Loucy (cell line): Measurements from ENCODE around the gene ZDHHC4.

Source experiments
- H2AFZ ChIP-seq: fragments of 200-600 bp; sonication (generic); 2 replicates; pipeline ENCODE4 v1.6.0; 2016; ENCODE audit warnings: antibody characterized with exemption, mild to moderate bottlenecking, low read length, moderate library complexity
- H3F3A ChIP-seq: fragments of 200-600 bp; 2 replicates; pipeline ENCODE4 v1.6.0; 2016; ENCODE audit warnings: antibody characterized with exemption, low read depth, mild to moderate bottlenecking
- H3K27me3 ChIP-seq: fragments of 200-600 bp; sonication (generic); 2 replicates; pipeline ENCODE4 v1.6.1; 2014; ENCODE audit warnings: low read length, mild to moderate bottlenecking; ENCODE audit not compliant: insufficient read depth, poor library complexity, severe bottlenecking
- H3K36me3 ChIP-seq: fragments of 200-600 bp; sonication (generic); 2 replicates; pipeline ENCODE4 v1.6.1; 2016; ENCODE audit warnings: low read length; ENCODE audit not compliant: insufficient read depth
- H3K4me1 ChIP-seq: fragments of 200-600 bp; sonication (generic); 2 replicates; pipeline ENCODE4 v1.5.1; 2014; ENCODE audit warnings: low read length, mild to moderate bottlenecking; ENCODE audit not compliant: insufficient read depth, poor library complexity, severe bottlenecking
- H3K4me2 ChIP-seq: fragments of 200-600 bp; sonication (generic); 2 replicates; pipeline ENCODE4 v1.6.0; 2014; ENCODE audit warnings: antibody characterized with exemption, low read length, low read depth, mild to moderate bottlenecking; ENCODE audit not compliant: poor library complexity, severe bottlenecking
- H3K4me3 ChIP-seq: fragments of 200-600 bp; sonication (generic); 2 replicates; pipeline ENCODE4 v1.5.1; 2014; ENCODE audit warnings: low read length, mild to moderate bottlenecking, mixed read lengths; ENCODE audit not compliant: poor library complexity, severe bottlenecking
- H3K79me2 ChIP-seq: fragments of 200-600 bp; sonication (generic); 2 replicates; pipeline ENCODE4 v1.6.1; 2014; ENCODE audit warnings: low read length; ENCODE audit not compliant: insufficient read depth
- H3K9ac ChIP-seq: fragments of 200-600 bp; sonication (generic); 2 replicates; pipeline ENCODE4 v1.6.0; 2014; ENCODE audit warnings: mild to moderate bottlenecking, low read depth, low read length, moderate library complexity; ENCODE audit not compliant: poor library complexity, severe bottlenecking
- H3K9me2 ChIP-seq: fragments of 200-600 bp; sonication (generic); replicated peaks from 2 replicates; pipeline ENCODE4 v1.6.1; 2016; ENCODE audit warnings: low read depth, low read length, mixed read lengths
- H3K9me3 ChIP-seq: fragments of 200-600 bp; sonication (generic); 2 replicates; pipeline ENCODE4 v1.6.1; 2014; ENCODE audit warnings: mild to moderate bottlenecking, antibody characterized with exemption, low read length, low read depth; ENCODE audit not compliant: insufficient read depth
- H4K20me1 ChIP-seq: fragments of 200-600 bp; sonication (generic); 2 replicates; pipeline ENCODE4 v1.6.0; 2014; ENCODE audit warnings: antibody characterized with exemption, low read length, mild to moderate bottlenecking; ENCODE audit not compliant: insufficient read depth, poor library complexity, severe bottlenecking
- EZH2phosphoT487 ChIP-seq: fragments of 200-600 bp; IDR thresholded peaks from 2 replicates; pipeline ENCODE4 v1.6.1; 2018; ENCODE audit warnings: antibody characterized with exemption, mild to moderate bottlenecking, moderate library complexity, borderline replicate concordance
- TF ChIP-seq, protein P1 (sequence below): fragments of 200-600 bp; sonication (generic); conservative IDR thresholded peaks from 2 replicates; pipeline ENCODE4 v1.5.1; 2014; ENCODE audit warnings: mild to moderate bottlenecking, antibody characterized with exemption, low read length

Gene ZDHHC4

DNA sequence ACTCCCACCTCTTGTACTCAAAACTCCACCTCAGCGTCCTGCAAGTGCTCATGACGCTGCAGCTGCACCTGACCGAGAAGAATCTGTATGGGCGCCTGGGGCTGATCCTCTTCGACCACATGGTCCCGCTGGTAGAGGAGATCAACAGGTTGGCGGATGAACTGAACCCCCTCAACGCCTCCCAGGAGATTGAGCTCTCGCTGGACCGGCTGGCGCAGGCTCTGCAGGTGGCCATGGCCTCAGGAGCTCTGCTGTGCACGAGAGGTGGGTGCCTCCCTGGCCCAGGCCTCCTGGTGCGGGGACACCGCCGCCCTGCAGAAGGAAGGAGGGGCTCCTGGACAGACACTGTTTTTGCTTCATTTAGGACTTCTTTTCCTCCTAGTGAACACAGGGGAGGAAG is 22.8 kb downstream of the ZDHHC4 start:
- TF ChIP-seq, protein P1, sequence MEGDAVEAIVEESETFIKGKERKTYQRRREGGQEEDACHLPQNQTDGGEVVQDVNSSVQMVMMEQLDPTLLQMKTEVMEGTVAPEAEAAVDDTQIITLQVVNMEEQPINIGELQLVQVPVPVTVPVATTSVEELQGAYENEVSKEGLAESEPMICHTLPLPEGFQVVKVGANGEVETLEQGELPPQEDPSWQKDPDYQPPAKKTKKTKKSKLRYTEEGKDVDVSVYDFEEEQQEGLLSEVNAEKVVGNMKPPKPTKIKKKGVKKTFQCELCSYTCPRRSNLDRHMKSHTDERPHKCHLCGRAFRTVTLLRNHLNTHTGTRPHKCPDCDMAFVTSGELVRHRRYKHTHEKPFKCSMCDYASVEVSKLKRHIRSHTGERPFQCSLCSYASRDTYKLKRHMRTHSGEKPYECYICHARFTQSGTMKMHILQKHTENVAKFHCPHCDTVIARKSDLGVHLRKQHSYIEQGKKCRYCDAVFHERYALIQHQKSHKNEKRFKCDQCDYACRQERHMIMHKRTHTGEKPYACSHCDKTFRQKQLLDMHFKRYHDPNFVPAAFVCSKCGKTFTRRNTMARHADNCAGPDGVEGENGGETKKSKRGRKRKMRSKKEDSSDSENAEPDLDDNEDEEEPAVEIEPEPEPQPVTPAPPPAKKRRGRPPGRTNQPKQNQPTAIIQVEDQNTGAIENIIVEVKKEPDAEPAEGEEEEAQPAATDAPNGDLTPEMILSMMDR, result no peak
- no peak for TF ChIP-seq EZH2phosphoT487
- H3K9me2 ChIP-seq, result no peaks in the 10 kb centered on the region
- H3K9ac ChIP-seq, result no peak overlapping the region
- H3K9me3 ChIP-seq, result no peaks in the 10 kb centered on the region
- H3F3A ChIP-seq, result no peaks in the 10 kb centered on the region
- H2AFZ ChIP-seq, result no peak overlapping the region
- no peak overlapping the region for H3K4me2 ChIP-seq
- no peaks in the 10 kb centered on the region for H4K20me1 ChIP-seq
- peaks cover 51% of the 10 kb centered on the region; the same call in 1 of the 2 replicates for H3K36me3 ChIP-seq
- H3K79me2 ChIP-seq, result peaks cover 2% of the 10 kb centered on the region; the same call in 1 of the 2 replicates
- H3K4me3 ChIP-seq, result no peak overlapping the region
- no peaks in the 10 kb centered on the region for H3K4me1 ChIP-seq
- no peaks in the 10 kb centered on the region for H3K27me3 ChIP-seq

DNA sequence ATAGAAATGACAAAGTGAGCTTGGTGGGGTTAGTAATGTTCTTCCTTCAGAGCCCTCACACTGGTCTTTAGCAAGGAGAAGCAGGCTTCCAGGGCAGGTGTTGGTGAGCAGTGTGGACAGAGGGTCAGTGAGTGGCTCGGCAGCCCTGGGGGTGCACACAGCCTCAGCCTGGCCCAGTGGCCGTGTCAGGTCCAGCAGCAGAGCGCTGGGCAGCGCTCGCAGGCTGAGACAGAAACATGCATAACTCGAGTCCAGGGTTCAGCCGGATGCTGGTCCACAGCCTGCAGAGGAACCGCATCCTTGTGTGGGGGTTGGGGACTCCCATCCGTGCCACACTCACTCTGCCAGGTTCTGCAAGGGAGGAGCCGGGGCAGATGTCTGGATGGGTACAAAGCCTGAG is 27.2 kb downstream of the ZDHHC4 start:
- no peak for TF ChIP-seq EZH2phosphoT487
- no peaks in the 10 kb centered on the region for H3K79me2 ChIP-seq
- no peaks in the 10 kb centered on the region for H3K27me3 ChIP-seq
- H3K9me3 ChIP-seq, result no peaks in the 10 kb centered on the region
- no peak overlapping the region for H2AFZ ChIP-seq
- no peak overlapping the region for H3K4me3 ChIP-seq
- H3K9me2 ChIP-seq, result no peaks in the 10 kb centered on the region
- no peaks in the 10 kb centered on the region for H4K20me1 ChIP-seq
- no peak overlapping the region for H3K4me2 ChIP-seq
- no peak overlapping the region for H3K9ac ChIP-seq
- H3K36me3 ChIP-seq, result peaks cover 27% of the 10 kb centered on the region; the same call in 1 of the 2 replicates
- H3F3A ChIP-seq, result no peaks in the 10 kb centered on the region
- H3K4me1 ChIP-seq, result no peaks in the 10 kb centered on the region

DNA sequence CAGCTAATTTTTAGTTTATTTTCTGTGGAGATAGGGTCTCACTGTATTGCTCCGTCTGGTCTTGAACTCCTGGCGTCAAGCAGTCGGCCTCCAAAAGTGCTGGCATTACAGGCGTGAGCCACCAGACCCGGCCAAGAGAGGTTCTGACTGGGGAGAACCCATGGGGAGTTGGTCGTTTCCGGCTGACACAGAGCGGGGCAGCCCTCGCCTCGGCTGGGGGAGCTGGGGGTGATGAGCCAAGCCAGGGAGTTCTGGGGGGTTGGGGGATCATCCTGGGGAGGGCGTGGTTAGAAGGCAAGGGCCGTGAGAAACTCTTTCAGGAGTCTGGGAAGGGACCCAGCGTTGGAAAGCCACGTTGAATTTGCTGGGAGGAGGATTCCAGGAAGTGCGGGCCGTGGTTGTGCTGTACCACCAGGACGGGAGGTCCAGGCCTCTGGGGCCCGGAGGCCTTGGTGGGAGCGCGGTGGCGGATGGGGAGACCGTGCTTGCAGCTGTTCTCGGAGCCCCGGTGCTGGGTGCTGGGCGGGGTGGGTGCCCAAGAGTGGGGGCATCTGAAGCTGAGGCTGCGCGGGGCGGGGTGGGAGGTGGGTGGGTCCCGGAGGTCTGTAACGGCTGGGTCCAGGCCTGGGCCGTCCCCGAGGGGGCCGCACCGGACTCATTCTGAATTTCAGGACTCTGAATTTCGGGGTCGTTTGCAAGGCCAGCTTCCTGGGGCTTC is 29.8 kb downstream of the ZDHHC4 start:
- TF ChIP-seq, protein P1, result no peak
- no peak for TF ChIP-seq EZH2phosphoT487
- Histone ChIP-seq H3K4me2 (no peak overlapping the region), H3K9me2 (no peaks in the 10 kb centered on the region), H4K20me1 (no peaks in the 10 kb centered on the region), H3K27me3 (no peaks in the 10 kb centered on the region), H3K79me2 (no peaks in the 10 kb centered on the region), H3K4me3 (no peak overlapping the region), H3F3A (no peaks in the 10 kb centered on the region), H3K9ac (no peak overlapping the region), H3K36me3 (peaks cover 18% of the 10 kb centered on the region; the same call in 1 of the 2 replicates), H2AFZ (no peak overlapping the region), H3K9me3 (no peaks in the 10 kb centered on the region), H3K4me1 (no peaks in the 10 kb centered on the region)

DNA sequence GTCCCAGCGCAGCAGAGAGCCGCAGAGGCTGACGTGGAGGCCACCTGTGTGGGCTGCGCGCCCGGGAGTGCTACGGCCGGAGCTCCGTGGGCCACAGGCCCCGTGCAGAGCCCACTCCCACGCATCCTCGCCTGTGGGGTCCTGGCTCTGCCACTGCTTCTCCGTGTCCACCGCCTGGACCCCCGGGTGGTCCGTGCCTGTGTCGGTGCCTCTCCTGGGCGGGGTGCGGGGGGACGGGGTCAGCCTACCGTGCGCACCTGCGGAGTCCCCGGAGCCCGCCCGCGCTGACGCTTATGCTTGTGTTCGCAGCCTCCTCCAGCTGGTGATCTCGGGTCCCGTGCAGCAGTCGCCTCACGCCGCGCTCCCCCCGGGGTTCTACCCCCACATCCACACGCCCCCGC is 30.4 kb downstream of the ZDHHC4 start:
- Histone ChIP-seq H3K9me3 (no peaks in the 10 kb centered on the region), H3K4me2 (no peak overlapping the region), H3K27me3 (no peaks in the 10 kb centered on the region), H3K9ac (no peak overlapping the region), H2AFZ (no peak overlapping the region), H3K4me1 (no peaks in the 10 kb centered on the region), H3K4me3 (no peak overlapping the region), H3K79me2 (no peaks in the 10 kb centered on the region), H4K20me1 (no peaks in the 10 kb centered on the region), H3F3A (no peaks in the 10 kb centered on the region), H3K9me2 (no peaks in the 10 kb centered on the region), H3K36me3 (peaks cover 15% of the 10 kb centered on the region; the same call in 1 of the 2 replicates)
- TF ChIP-seq EZH2phosphoT487, result no peak
- TF ChIP-seq, protein P1, result no peak
